Gastroesophageal sphincter (tissue), 4 donors: ENCODE data around the gene AGPAT3. TPM values are rescaled to one million over a fixed set of nuclear protein-coding genes. Genes with fewer than 3 reads are reported as not detected.

Experiments
- ATAC-seq: fragments of 150-250 bp; one replicate; pipeline ENCODE4 v1.9.1; 2016; ENCODE audit warnings: mild to moderate bottlenecking, moderate library complexity
- H3K27ac ChIP-seq, 4 donors: fragments of 200-600 bp; sonication (generic) in 3 of 4; 1 replicate in 3 of 4; 2 replicates in 1 of 4; pipeline ENCODE4 v1.5.1; 2016 to 2019
- H3K27me3 ChIP-seq: fragments of 200-600 bp; sonication (generic); one replicate; pipeline ENCODE4 v1.5.1; 2019
- H3K36me3 ChIP-seq, 2 donors: fragments of 200-600 bp; sonication (generic); one replicate each; pipeline ENCODE4 v1.5.1; 2019; ENCODE audit warnings: control low read depth in 1 of 2
- H3K4me1 ChIP-seq, 3 donors: fragments of 200-600 bp; sonication (generic); 1 replicate in 2 of 3; 2 replicates in 1 of 3; pipeline ENCODE4 v1.5.1; 2016 to 2019; ENCODE audit warnings: control low read depth in 2 of 3
- H3K4me3 ChIP-seq, 2 donors: fragments of 200-600 bp; sonication (generic); one replicate each; pipeline ENCODE4 v1.5.1; 2019; ENCODE audit warnings: mild to moderate bottlenecking in 1 of 2, moderate library complexity in 1 of 2
- H3K9me3 ChIP-seq, 3 donors: fragments of 200-600 bp; sonication (generic); one replicate each; pipeline ENCODE4 v1.5.1; 2017 to 2019; ENCODE audit warnings: control low read depth in 2 of 3
- EP300 ChIP-seq: sonication (generic); formaldehyde crosslinking; IDR thresholded peaks from one replicate; pipeline ENCODE4 v1.6.1; 2017; ENCODE audit warnings: antibody characterized with exemption, mild to moderate bottlenecking
- POLR2A ChIP-seq, 2 donors: fragments of 450-650 bp; IDR thresholded peaks; one replicate each; pipeline ENCODE4 v1.6.1; 2017; ENCODE audit warnings: antibody characterized with exemption in 2 of 2, mild to moderate bottlenecking in 2 of 2, moderate library complexity in 1 of 2
- POLR2AphosphoS5 ChIP-seq: sonication (generic); formaldehyde crosslinking; IDR thresholded peaks from one replicate; pipeline ENCODE4 v1.6.1; 2017; ENCODE audit warnings: antibody characterized with exemption
- WGBS, 2 donors: methylation state at CpG; one replicate each; pipeline ENCODE4 v1.1.5; 2018; ENCODE audit warnings: low coverage in 1 of 2; 5-methylcytosine and 5-hydroxymethylcytosine counted together
- total RNA-seq, 4 donors: library from RNA; depleted of rRNA; stranded (reverse); fragments of >200 nt; gene quantifications; one replicate each; pipeline ENCODE4 v1.1.0, GENCODE V29; 2016
- TF ChIP-seq, protein P1 (sequence below), 4 experiments: fragments of 200-600 bp in 2 of 4; fragments of 450-650 bp in 2 of 4; sonication (generic) in 1 of 4; IDR thresholded peaks; one replicate each; pipeline ENCODE4 v1.5.1; 2017 to 2019; ENCODE audit warnings: antibody characterized with exemption in 4 of 4, mild to moderate bottlenecking in 2 of 4, moderate library complexity in 2 of 4

AGPAT3 gene
- total RNA-seq, 4 donors from 2014 or later = 27.1 to 46.9 (median 32.2) TPM

DNA sequence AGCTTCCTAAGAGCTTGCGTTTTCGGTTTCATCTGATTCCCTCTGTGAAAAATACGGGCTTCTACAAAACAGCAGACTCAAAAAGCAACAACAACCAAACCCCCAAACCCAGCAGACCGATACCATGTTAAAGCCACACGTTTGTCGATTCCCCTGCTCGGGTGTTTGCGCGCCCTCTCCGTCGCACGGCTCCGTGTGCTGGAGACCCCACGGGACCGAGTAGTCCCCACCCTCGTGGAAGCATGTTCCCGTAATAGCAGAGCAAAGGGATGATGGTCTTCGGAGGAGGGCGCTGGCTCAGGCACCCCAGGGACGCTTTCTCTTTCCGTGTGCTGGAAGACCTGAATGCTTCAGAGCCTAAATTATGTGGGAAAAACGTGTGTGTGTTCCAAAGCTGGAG is 42.7 kb downstream of the AGPAT3 start:
- WGBS, 2 donors = 69 to 80% methylated on average over 6 to 22 of the region's 22 CpGs
- Histone ChIP-seq H3K27ac (no peak overlapping the region), H3K4me1 (peaks cover 0 to 44% (median 7%) of the 10 kb centered on the region in 3 donors), H3K9me3 (peaks cover 0 to 5% (median 0%) of the 10 kb centered on the region in 3 donors), H3K27me3 (no peaks in the 10 kb centered on the region), H3K36me3 (peaks cover 0 to 34% of the 10 kb centered on the region in 2 donors), H3K4me3 (no peak overlapping the region)
- no peak for TF ChIP-seq POLR2AphosphoS5
- TF ChIP-seq POLR2A (IDR thresholded peaks at IDR 0.05) = no peak
- TF ChIP-seq EP300 = no peak
- TF ChIP-seq, protein P1, sequence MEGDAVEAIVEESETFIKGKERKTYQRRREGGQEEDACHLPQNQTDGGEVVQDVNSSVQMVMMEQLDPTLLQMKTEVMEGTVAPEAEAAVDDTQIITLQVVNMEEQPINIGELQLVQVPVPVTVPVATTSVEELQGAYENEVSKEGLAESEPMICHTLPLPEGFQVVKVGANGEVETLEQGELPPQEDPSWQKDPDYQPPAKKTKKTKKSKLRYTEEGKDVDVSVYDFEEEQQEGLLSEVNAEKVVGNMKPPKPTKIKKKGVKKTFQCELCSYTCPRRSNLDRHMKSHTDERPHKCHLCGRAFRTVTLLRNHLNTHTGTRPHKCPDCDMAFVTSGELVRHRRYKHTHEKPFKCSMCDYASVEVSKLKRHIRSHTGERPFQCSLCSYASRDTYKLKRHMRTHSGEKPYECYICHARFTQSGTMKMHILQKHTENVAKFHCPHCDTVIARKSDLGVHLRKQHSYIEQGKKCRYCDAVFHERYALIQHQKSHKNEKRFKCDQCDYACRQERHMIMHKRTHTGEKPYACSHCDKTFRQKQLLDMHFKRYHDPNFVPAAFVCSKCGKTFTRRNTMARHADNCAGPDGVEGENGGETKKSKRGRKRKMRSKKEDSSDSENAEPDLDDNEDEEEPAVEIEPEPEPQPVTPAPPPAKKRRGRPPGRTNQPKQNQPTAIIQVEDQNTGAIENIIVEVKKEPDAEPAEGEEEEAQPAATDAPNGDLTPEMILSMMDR (IDR thresholded peaks at IDR 0.05) = no peak
- no peak for ATAC-seq

- H3K27me3 ChIP-seq = no peaks in the 10 kb centered on the region
- H3K4me1 ChIP-seq = peaks cover 0 to 40% (median 4%) of the 10 kb centered on the region in 3 donors
- peaks cover 0 to 9% (median 0%) of the 10 kb centered on the region in 3 donors for H3K9me3 ChIP-seq
- no peak overlapping the region for H3K27ac ChIP-seq
- no CpG with 5 or more reads among the region's 8 CpGs for WGBS, 2 donors
- peaks cover 0 to 35% of the 10 kb centered on the region in 2 donors for H3K36me3 ChIP-seq
- no peak overlapping the region for H3K4me3 ChIP-seq
- no peak for ATAC-seq
- TF ChIP-seq POLR2AphosphoS5 = no peak
- TF ChIP-seq POLR2A (IDR thresholded peaks at IDR 0.05) = no peak
- no peak for TF ChIP-seq EP300
- TF ChIP-seq, protein P1 (IDR thresholded peaks at IDR 0.05) = no peak
These were observed 43.1 kb downstream of the AGPAT3 start for GRCh38 chr21:43908167-43908566.

- TF ChIP-seq, protein P1 (IDR thresholded peaks at IDR 0.05) = no peak
- TF ChIP-seq POLR2AphosphoS5 (no peak), POLR2A (IDR thresholded peaks at IDR 0.05) (no peak), EP300 (no peak)
- Histone ChIP-seq H3K4me1 (peaks cover 0 to 40% (median 0%) of the 10 kb centered on the region in 3 donors), H3K27ac (no peak overlapping the region), H3K4me3 (no peak overlapping the region), H3K9me3 (peaks cover 0 to 13% (median 0%) of the 10 kb centered on the region in 3 donors), H3K36me3 (peaks cover 0 to 27% of the 10 kb centered on the region in 2 donors), H3K27me3 (no peaks in the 10 kb centered on the region)
- ATAC-seq = no peak
- 80% methylated on average over 1 of the region's 19 CpGs; no CpG with 5 or more reads in 1 of the 2 donors for WGBS, 2 donors
These were observed 44.8 kb downstream of the AGPAT3 start for GRCh38 chr21:43909741-43910400.

DNA sequence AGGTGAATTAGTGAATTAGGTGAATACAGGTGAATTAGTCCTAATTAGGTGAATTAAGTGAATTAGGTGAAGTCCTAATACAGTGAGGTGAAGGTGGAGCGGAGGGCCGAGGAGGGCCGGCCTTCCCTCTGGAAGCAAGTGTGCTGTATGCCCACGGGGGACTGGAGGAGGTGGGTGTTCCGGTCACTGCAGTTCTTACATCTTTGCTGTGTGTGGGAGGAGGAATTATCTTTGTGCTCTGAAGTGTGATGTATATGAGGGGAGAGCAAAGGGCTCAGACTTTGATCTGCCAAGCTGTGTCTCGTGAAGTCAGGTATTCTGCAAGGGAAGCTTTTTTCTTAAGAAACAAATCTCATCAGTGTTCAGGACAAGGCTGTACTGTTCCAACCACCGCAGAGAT is 45.4 kb downstream of the AGPAT3 start:
- Histone ChIP-seq H3K4me1 (peaks cover 0 to 41% (median 0%) of the 10 kb centered on the region in 3 donors), H3K4me3 (no peak overlapping the region), H3K27ac (no peak overlapping the region), H3K36me3 (peaks cover 0 to 25% of the 10 kb centered on the region in 2 donors), H3K9me3 (peaks cover 0 to 13% (median 0%) of the 10 kb centered on the region in 3 donors), H3K27me3 (no peaks in the 10 kb centered on the region)
- no peak for ATAC-seq
- WGBS, 2 donors = 74 to 82% methylated on average over 4 to 7 of the region's 7 CpGs
- TF ChIP-seq, protein P1 (IDR thresholded peaks at IDR 0.05) = no peak
- TF ChIP-seq POLR2A (IDR thresholded peaks at IDR 0.05) (no peak), EP300 (no peak), POLR2AphosphoS5 (no peak)
